GM23338 (cell line): Measurements from ENCODE around the gene CACNA1B. TPM values are rescaled to one million over a fixed set of nuclear protein-coding genes. Genes with fewer than 3 reads are reported as not detected.

Experiments used
- ATAC-seq: fragments of 200-7000 bp; cut with Tn5 transposase; 3 replicates; pipeline ENCODE4 v1.9.1; 2020
- DNase-seq: peaks from one replicate; pipeline ENCODE4 v3.0.0-alpha.2; 2015; ENCODE audit warnings: low spot score
- H2AFZ ChIP-seq: fragments of 200-600 bp; sonication (generic); 2 replicates; pipeline ENCODE4 v1.8.0; 2016; ENCODE audit warnings: antibody characterized with exemption, mild to moderate bottlenecking, moderate library complexity
- H3F3A ChIP-seq: fragments of 200-600 bp; sonication (generic); replicated peaks from 2 replicates; pipeline ENCODE4 v1.8.0; 2017; ENCODE audit warnings: antibody characterized with exemption, mixed run types, low read depth
- H3K27ac ChIP-seq: fragments of 200-600 bp; sonication (generic); 2 replicates; pipeline ENCODE4 v1.6.1; 2016; ENCODE audit warnings: low read depth
- H3K27me3 ChIP-seq: fragments of 200-600 bp; sonication (generic); 2 replicates; pipeline ENCODE4 v1.8.0; 2016; ENCODE audit warnings: mild to moderate bottlenecking, mixed run types, moderate library complexity; ENCODE audit not compliant: insufficient read depth
- H3K36me3 ChIP-seq: fragments of 200-600 bp; sonication (generic); 2 replicates; pipeline ENCODE4 v1.8.0; 2016; ENCODE audit warnings: mild to moderate bottlenecking; ENCODE audit not compliant: insufficient read depth
- H3K4me1 ChIP-seq: fragments of 200-600 bp; sonication (generic); 2 replicates; pipeline ENCODE4 v1.8.0; 2016; ENCODE audit warnings: mild to moderate bottlenecking, moderate library complexity; ENCODE audit not compliant: insufficient read depth
- H3K4me2 ChIP-seq: fragments of 200-600 bp; sonication (generic); 2 replicates; pipeline ENCODE4 v1.7.1; 2017; ENCODE audit warnings: mixed run types
- H3K4me3 ChIP-seq: fragments of 200-600 bp; sonication (generic); 2 replicates; pipeline ENCODE4 v1.6.1; 2016; ENCODE audit warnings: mixed run types
- H3K79me2 ChIP-seq: fragments of 200-600 bp; sonication (generic); replicated peaks from 2 replicates; pipeline ENCODE4 v1.8.0; 2017; ENCODE audit warnings: mild to moderate bottlenecking; ENCODE audit not compliant: insufficient read depth
- H3K9me2 ChIP-seq: fragments of 200-600 bp; sonication (generic); 2 replicates; pipeline ENCODE4 v1.8.0; 2017; ENCODE audit not compliant: insufficient read depth
- H4K20me1 ChIP-seq: fragments of 200-600 bp; sonication (generic); replicated peaks from 2 replicates; pipeline ENCODE4 v1.8.0; 2017; ENCODE audit warnings: mild to moderate bottlenecking; ENCODE audit not compliant: insufficient read depth
- H3K27ac Mint-ChIP-seq: 2 replicates; pipeline ENCODE4 v1.8.0; 2020; ENCODE audit warnings: inconsistent platforms, mild to moderate bottlenecking, moderate library complexity, mixed read lengths
- H3K27me3 Mint-ChIP-seq: 3 replicates; pipeline ENCODE4 v1.8.0; 2022; ENCODE audit warnings: low read depth, mild to moderate bottlenecking, moderate library complexity, mixed read lengths, inconsistent platforms; ENCODE audit not compliant: insufficient read depth, poor library complexity
- H3K36me3 Mint-ChIP-seq: 3 replicates; pipeline ENCODE4 v1.8.0; 2021; ENCODE audit warnings: low read depth, mild to moderate bottlenecking, inconsistent platforms, moderate library complexity, mixed read lengths
- H3K4me1 Mint-ChIP-seq: 3 replicates; pipeline ENCODE4 v1.8.0; 2020; ENCODE audit warnings: mild to moderate bottlenecking, inconsistent platforms, mixed read lengths
- H3K4me3 Mint-ChIP-seq: 3 replicates; pipeline ENCODE4 v1.8.0; 2021; ENCODE audit warnings: moderate library complexity, mild to moderate bottlenecking, inconsistent platforms, mixed read lengths
- H3K9me3 Mint-ChIP-seq: 3 replicates; pipeline ENCODE4 v1.8.0; 2020; ENCODE audit warnings: moderate library complexity, mild to moderate bottlenecking, inconsistent platforms, mixed read lengths
- CREB1 ChIP-seq: fragments of 250-450 bp; sonication (Bioruptor Pico); IDR thresholded peaks from 2 replicates; pipeline ENCODE4 v1.5.0; 2020; ENCODE audit warnings: low read depth, mild to moderate bottlenecking, moderate library complexity
- CTCF ChIP-seq, 2 experiments: fragments of 200-600 bp in 1 of 2; sonication (generic) in 1 of 2; conservative IDR thresholded peaks; 2 replicates each; pipeline versions ENCODE4 v1.5.1 to v1.6.1; 2016 to 2017; ENCODE audit warnings: antibody characterized with exemption in 2 of 2, low read depth in 2 of 2, mild to moderate bottlenecking in 2 of 2, moderate library complexity in 1 of 2
- EZH2 ChIP-seq: fragments of 200-600 bp; sonication (generic); IDR thresholded peaks from one replicate; pipeline ENCODE4 v1.8.0; 2017; ENCODE audit warnings: antibody characterized with exemption, mild to moderate bottlenecking, low read depth; ENCODE audit not compliant: unreplicated experiment
- EZH2phosphoT487 ChIP-seq: fragments of 200-600 bp; sonication (generic); IDR thresholded peaks from one replicate; pipeline ENCODE4 v1.8.1; 2018; ENCODE audit warnings: antibody characterized with exemption; ENCODE audit not compliant: unreplicated experiment
- JUNB ChIP-seq: IDR thresholded peaks from one replicate; pipeline ENCODE4 v1.6.1; 2016; ENCODE audit warnings: antibody characterized with exemption; ENCODE audit not compliant: unreplicated experiment
- NANOG ChIP-seq: IDR thresholded peaks from 2 replicates; pipeline ENCODE4 v1.6.1; 2016; ENCODE audit warnings: antibody characterized with exemption, borderline replicate concordance
- POLR2AphosphoS5 ChIP-seq: IDR thresholded peaks from 2 replicates; pipeline ENCODE4 v1.6.1; 2016; ENCODE audit warnings: antibody characterized with exemption, low read depth
- REST ChIP-seq: IDR thresholded peaks from one replicate; pipeline ENCODE4 v1.6.1; 2018; ENCODE audit warnings: antibody characterized with exemption; ENCODE audit not compliant: unreplicated experiment
- STAT1 ChIP-seq: IDR thresholded peaks from one replicate; pipeline ENCODE4 v1.6.1; 2016; ENCODE audit warnings: antibody characterized with exemption; ENCODE audit not compliant: unreplicated experiment
- ZNF114 ChIP-seq: fragments of 250-450 bp; sonication (Bioruptor Pico); IDR thresholded peaks from 2 replicates; pipeline ENCODE4 v1.5.0; 2020; ENCODE audit warnings: mild to moderate bottlenecking, moderate library complexity
- ZNF331 ChIP-seq: fragments of 250-450 bp; sonication (Bioruptor Pico); IDR thresholded peaks from 2 replicates; pipeline ENCODE4 v1.5.0; 2020; ENCODE audit warnings: low read depth, mild to moderate bottlenecking, moderate library complexity
- ZNF462 ChIP-seq: fragments of 250-450 bp; sonication (Bioruptor Pico); IDR thresholded peaks from 2 replicates; pipeline ENCODE4 v1.5.0; 2020; ENCODE audit warnings: mild to moderate bottlenecking, moderate library complexity
- polyA plus RNA-seq: library from polyadenylated mRNA; unstranded; fragments of >200 nt; fragmentation: Nextera tagmentation; extraction: Ambion mirVana; gene quantifications from 2 replicates; pipeline ENCODE4 v1.2.1, GENCODE V29; 2016
- total RNA-seq: library from RNA; depleted of rRNA; stranded (reverse); fragments of >200 nt; shearing (Covaris generic); gene quantifications from 2 replicates; pipeline ENCODE4 v1.2.3, GENCODE V29; 2014

CACNA1B gene
- total and polyA plus RNA-seq, 2 experiments from 2014 or later = 1.1 to 10.4 TPM

GRCh38 chr9:138038244-138038671 lies 160.7 kb downstream of the CACNA1B start:
- no peak overlapping the region for H3K4me3 ChIP-seq
- TF ChIP-seq ZNF114 (CRISPR knock-in tag) = no peak
- no peak for TF ChIP-seq REST
- no peak for TF ChIP-seq POLR2AphosphoS5
- no peak for TF ChIP-seq ZNF462 (CRISPR knock-in tag)
- no peak for TF ChIP-seq EZH2
- no peak for TF ChIP-seq JUNB
- TF ChIP-seq NANOG = no peak
- TF ChIP-seq EZH2phosphoT487 = no peak
- TF ChIP-seq CTCF (conservative IDR thresholded peaks at IDR 0.05; ENCODE audit: low read depth in 2 of 2) = no peak
- TF ChIP-seq CREB1 (CRISPR knock-in tag) = no peak
- TF ChIP-seq STAT1 = no peak
- TF ChIP-seq ZNF331 (CRISPR knock-in tag) = no peak
- Mint-ChIP-seq H3K9me3 (no peaks in the 10 kb centered on the region), H3K27ac (no peak overlapping the region), H3K4me1 (no peaks in the 10 kb centered on the region), H3K36me3 (peaks cover 6% of the 10 kb centered on the region; the same call in 2 of the 3 replicates), H3K27me3 (peaks cover 4% of the 10 kb centered on the region), H3K4me3 (no peak overlapping the region)
- no peak overlapping the region for H2AFZ ChIP-seq
- DNase-seq (no peak), ATAC-seq (no peak)
- H3K4me1 ChIP-seq = no peaks in the 10 kb centered on the region
- H3F3A ChIP-seq = no peaks in the 10 kb centered on the region
- H3K79me2 ChIP-seq = peaks cover under 1% of the 10 kb centered on the region
- no peaks in the 10 kb centered on the region for H3K9me2 ChIP-seq
- H3K4me2 ChIP-seq = no peak overlapping the region
- H3K36me3 ChIP-seq = no peaks in the 10 kb centered on the region
- no peak overlapping the region for H3K27ac ChIP-seq
- H3K27me3 ChIP-seq = no peaks in the 10 kb centered on the region
- H4K20me1 ChIP-seq = peaks cover 11% of the 10 kb centered on the region; the same call in 1 of the 2 replicates
